Common myeloid progenitor, CD34-positive (primary cell): ENCODE data around the gene TBC1D22A.
A peak's percentile ranks its signal among the peaks of the same experiment; 100 is the strongest.

Experiments used
- CTCF ChIA-PET: fragments of 350-600 bp; sonication (Branson Sonifier 250); formaldehyde crosslinking; loops from one replicate; lab custom pipeline; 2021; ENCODE audit warnings: antibody characterized with exemption; lab: Charles Lee
- POLR2A ChIA-PET: fragments of 350-600 bp; sonication (Branson Sonifier 250); formaldehyde crosslinking; loops from one replicate; lab custom pipeline; 2021; ENCODE audit warnings: antibody characterized with exemption; lab: Charles Lee
- DNase-seq, 3 donors: peaks; one replicate each; pipeline versions ENCODE4 v3.0.0 to v3.0.0-alpha.2; 2013
- H3K27ac ChIP-seq, 2 experiments: 1 replicate in 1 of 2; 2 replicates in 1 of 2; pipeline ENCODE4 v1.7.0; 2013; ENCODE audit warnings: inconsistent platforms in 2 of 2, low read length in 2 of 2, mild to moderate bottlenecking in 2 of 2, low read depth in 1 of 2, moderate library complexity in 1 of 2; ENCODE audit not compliant: severe bottlenecking in 2 of 2, insufficient read depth in 1 of 2, poor library complexity in 1 of 2
- H3K27me3 ChIP-seq, 5 experiments: replicated peaks in 2 of 5; 1 replicate in 3 of 5; 2 replicates in 2 of 5; pipeline versions ENCODE4 v1.6.1 to v1.7.0; 2013; ENCODE audit warnings: low read length in 4 of 5, mild to moderate bottlenecking in 2 of 5, moderate library complexity in 2 of 5, inconsistent platforms in 1 of 5; ENCODE audit not compliant: insufficient read depth in 5 of 5, control insufficient read depth in 4 of 5
- H3K36me3 ChIP-seq, 4 experiments: 1 replicate in 2 of 4; 2 replicates in 2 of 4; pipeline versions ENCODE4 v1.6.1 to v1.7.0; 2013; ENCODE audit warnings: low read length in 3 of 4, control low read depth in 1 of 4, mild to moderate bottlenecking in 1 of 4; ENCODE audit not compliant: control insufficient read depth in 4 of 4, insufficient read depth in 4 of 4
- H3K4me1 ChIP-seq, 4 experiments: 1 replicate in 3 of 4; 2 replicates in 1 of 4; pipeline versions ENCODE4 v1.6.1 to v1.7.1; 2013; ENCODE audit warnings: low read length in 3 of 4, mild to moderate bottlenecking in 3 of 4, control low read depth in 1 of 4, inconsistent platforms in 1 of 4, moderate library complexity in 1 of 4; ENCODE audit not compliant: control insufficient read depth in 4 of 4, insufficient read depth in 4 of 4; ENCODE audit errors: control extremely low read depth in 1 of 4
- H3K4me3 ChIP-seq, 7 experiments: 1 replicate in 4 of 7; 2 replicates in 3 of 7; pipeline versions ENCODE4 v1.5.1 to v1.7.0; 2013; ENCODE audit warnings: mild to moderate bottlenecking in 7 of 7, low read length in 6 of 7, moderate library complexity in 6 of 7, inconsistent platforms in 2 of 7, low read depth in 2 of 7, control low read depth in 1 of 7; ENCODE audit not compliant: insufficient read depth in 4 of 7, control insufficient read depth in 1 of 7; ENCODE audit errors: extremely low read depth in 1 of 7
- H3K9me3 ChIP-seq, 5 experiments: 1 replicate in 4 of 5; 2 replicates in 1 of 5; pipeline versions ENCODE4 v1.6.1 to v1.7.1; 2013; ENCODE audit warnings: low read length in 4 of 5, mild to moderate bottlenecking in 2 of 5, inconsistent platforms in 1 of 5, low read depth in 1 of 5, moderate library complexity in 1 of 5; ENCODE audit not compliant: control insufficient read depth in 4 of 5, insufficient read depth in 2 of 5; ENCODE audit errors: control extremely low read depth in 1 of 5
- WGBS: methylation state at CpG from one replicate; pipeline ENCODE4 v1.1.5; 2013; ENCODE audit not compliant: insufficient coverage; 5-methylcytosine and 5-hydroxymethylcytosine counted together

TBC1D22A gene

GRCh38 chr22:46849951-46850350 is 87.5 kb downstream of the TBC1D22A start:
- Histone ChIP-seq H3K4me1 (peaks cover 0 to 10% (median 3%) of the 10 kb centered on the region in 4 experiments), H3K36me3 (peaks cover 2 to 32% (median 17%) of the 10 kb centered on the region in 4 experiments), H3K4me3 (no peak overlapping the region), H3K27me3 (no peaks in the 10 kb centered on the region), H3K27ac (no peak overlapping the region), H3K9me3 (no peaks in the 10 kb centered on the region)
- DNase-seq, result no peak
- POLR2A ChIA-PET, result no interaction called here
- CTCF ChIA-PET, result interaction anchor here (0.6 kb wide), 1 partner anchor 1643 kb away, joined by 3 read pairs; no protein-coding TSS in a partner anchor
- WGBS, result 95% methylated on average over 4 of the region's 6 CpGs

- CTCF ChIA-PET, result no interaction called here
- Histone ChIP-seq H3K27ac (no peak overlapping the region), H3K9me3 (peaks cover 0 to 3% (median 0%) of the 10 kb centered on the region in 5 experiments), H3K36me3 (peaks cover 2 to 29% (median 17%) of the 10 kb centered on the region in 4 experiments), H3K4me1 (peaks cover 0 to 10% (median 3%) of the 10 kb centered on the region in 4 experiments), H3K27me3 (no peaks in the 10 kb centered on the region), H3K4me3 (no peak overlapping the region)
- DNase-seq, result no peak
- 98% methylated on average over 9 of the region's 9 CpGs for WGBS
- POLR2A ChIA-PET, result no interaction called here
These were observed 88.9 kb downstream of the TBC1D22A start for GRCh38 chr22:46851311-46851710.

GRCh38 chr22:46851941-46852340 is 89.5 kb downstream of the TBC1D22A start:
- Histone ChIP-seq H3K9me3 (peaks cover 0 to 3% (median 0%) of the 10 kb centered on the region in 5 experiments), H3K27me3 (no peaks in the 10 kb centered on the region), H3K4me1 (peaks cover 0 to 5% (median 3%) of the 10 kb centered on the region in 4 experiments), H3K4me3 (no peak overlapping the region), H3K36me3 (peaks cover 2 to 29% (median 15%) of the 10 kb centered on the region in 4 experiments), H3K27ac (no peak overlapping the region)
- WGBS, result 96% methylated on average over 9 of the region's 9 CpGs
- ChIA-PET POLR2A (no interaction called here), CTCF (no interaction called here)
- no peak for DNase-seq

DNA sequence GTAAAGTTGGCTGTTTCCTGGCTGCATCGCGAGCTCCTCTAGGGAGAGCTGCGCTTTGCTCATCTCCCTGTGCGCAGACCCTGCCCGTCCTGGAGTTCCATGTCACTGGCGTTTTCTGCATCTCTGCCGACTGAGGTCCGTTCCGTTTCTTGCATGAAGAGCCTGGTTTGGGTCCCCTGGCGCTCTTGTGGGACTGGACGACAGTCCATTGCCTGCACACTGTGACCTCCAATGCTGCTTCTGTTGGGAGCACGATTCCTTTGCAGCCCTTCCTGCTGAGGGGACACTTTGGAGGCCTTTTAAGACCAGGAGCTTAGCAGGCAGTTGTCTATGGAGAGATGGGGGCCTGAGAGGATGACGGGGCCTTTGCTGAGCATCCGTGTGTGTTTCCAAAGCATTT is 90.3 kb downstream of the TBC1D22A start:
- Histone ChIP-seq H3K4me3 (no peak overlapping the region), H3K4me1 (peaks cover 0 to 2% (median 0%) of the 10 kb centered on the region in 4 experiments), H3K27ac (no peak overlapping the region), H3K27me3 (no peaks in the 10 kb centered on the region), H3K9me3 (peaks cover 0 to 7% (median 0%) of the 10 kb centered on the region in 5 experiments), H3K36me3 (peaks cover 2 to 25% (median 15%) of the 10 kb centered on the region in 4 experiments)
- 95% methylated on average over 13 of the region's 14 CpGs for WGBS
- CTCF ChIA-PET, result no interaction called here
- no peak for DNase-seq
- POLR2A ChIA-PET, result no interaction called here

- Histone ChIP-seq H3K9me3 (peaks cover 0 to 10% (median 0%) of the 10 kb centered on the region in 5 experiments), H3K27me3 (no peaks in the 10 kb centered on the region), H3K4me1 (peaks cover 0 to 2% (median 0%) of the 10 kb centered on the region in 4 experiments), H3K27ac (no peak overlapping the region), H3K4me3 (no peak overlapping the region), H3K36me3 (peaks cover 2 to 25% (median 15%) of the 10 kb centered on the region in 4 experiments)
- CTCF ChIA-PET, result no interaction called here
- POLR2A ChIA-PET, result no interaction called here
- WGBS, result 94% methylated on average over 16 of the region's 16 CpGs
- no peak for DNase-seq
These were observed 90.7 kb downstream of the TBC1D22A start for GRCh38 chr22:46853191-46853590.

- 90% methylated on average over 12 of the region's 18 CpGs for WGBS
- H3K27me3 ChIP-seq, result no peaks in the 10 kb centered on the region
- H3K4me3 ChIP-seq, result no peak overlapping the region
- peak in 1 of 3 donors; percentile 4 for DNase-seq
- no peak overlapping the region for H3K27ac ChIP-seq
- ChIA-PET POLR2A (no interaction called here), CTCF (no interaction called here)
- H3K9me3 ChIP-seq, result peaks cover 0 to 16% (median 7%) of the 10 kb centered on the region in 5 experiments
- H3K36me3 ChIP-seq, result peaks cover 4 to 25% (median 14%) of the 10 kb centered on the region in 4 experiments
- H3K4me1 ChIP-seq, result peaks cover 0 to 2% (median 0%) of the 10 kb centered on the region in 4 experiments
These were observed 91.8 kb downstream of the TBC1D22A start for GRCh38 chr22:46854125-46854870.

DNA sequence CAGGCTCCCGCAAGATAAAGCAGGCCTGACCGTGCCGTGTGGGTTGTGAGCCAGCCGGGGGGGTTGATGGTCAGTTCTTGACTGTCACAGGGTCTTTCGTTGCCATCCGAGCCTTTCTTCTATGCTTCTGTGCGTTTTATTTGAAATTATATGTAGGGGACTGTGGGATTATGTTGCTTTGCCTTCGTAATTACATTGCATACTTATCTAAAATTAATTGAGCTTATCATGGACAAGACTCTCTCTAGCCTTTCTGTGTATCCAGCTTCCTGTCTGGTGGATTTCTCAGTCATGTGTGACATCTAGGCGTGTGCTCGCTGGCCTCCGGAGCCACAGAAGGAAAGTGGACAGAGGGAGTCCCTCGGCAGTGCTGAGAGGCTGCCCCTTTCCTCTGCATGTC is 93.2 kb downstream of the TBC1D22A start:
- ChIA-PET POLR2A (no interaction called here), CTCF (interaction anchor here (1.1 kb wide), 1 partner anchor 10 kb away, joined by 3 read pairs; no protein-coding TSS in a partner anchor)
- H3K27ac ChIP-seq, result no peak overlapping the region
- H3K9me3 ChIP-seq, result peaks cover 0 to 20% (median 7%) of the 10 kb centered on the region in 5 experiments
- no peaks in the 10 kb centered on the region for H3K27me3 ChIP-seq
- 98% methylated on average over 6 of the region's 12 CpGs for WGBS
- no peak overlapping the region for H3K4me3 ChIP-seq
- DNase-seq, result no peak
- H3K4me1 ChIP-seq, result peaks cover 0 to 2% (median 0%) of the 10 kb centered on the region in 4 experiments
- peaks cover 2 to 20% (median 10%) of the 10 kb centered on the region in 4 experiments for H3K36me3 ChIP-seq
